K562 (cell line): ENCODE measurements around the gene GAS2L2. TPM values are rescaled to one million over a fixed set of nuclear protein-coding genes. Genes with fewer than 3 reads are reported as not detected.
A peak's percentile ranks its signal among the peaks of the same experiment; 100 is the strongest.

ENCODE experiments used
- CAMTA2 ChIP-seq: fragments of 250-450 bp; sonication (Bioruptor Pico); conservative IDR thresholded peaks from 2 replicates; pipeline ENCODE4 v1.5.1; 2022
- HDAC6 ChIP-seq: IDR thresholded peaks from 2 replicates; pipeline ENCODE4 v1.6.1; 2012; ENCODE audit warnings: low read depth, mild to moderate bottlenecking, control low read depth, inconsistent platforms, low read length, moderate library complexity
- HDGF ChIP-seq: fragments of 450-650 bp; IDR thresholded peaks from 2 replicates; pipeline ENCODE4 v1.6.1; 2016
- HLTF ChIP-seq: fragments of 450-650 bp; IDR thresholded peaks from 2 replicates; pipeline ENCODE4 v1.6.1; 2016
- HMG20B ChIP-seq: fragments of 250-450 bp; sonication (Bioruptor Pico); IDR thresholded peaks from 2 replicates; pipeline ENCODE4 v1.5.0; 2021; ENCODE audit warnings: mild to moderate bottlenecking
- HNRNPLL ChIP-seq: fragments of 200-400 bp; formaldehyde crosslinking; IDR thresholded peaks from 2 replicates; pipeline ENCODE4 v1.6.1; 2017; ENCODE audit warnings: low read length, low read depth, mild to moderate bottlenecking; ENCODE audit not compliant: poor library complexity, severe bottlenecking
- KDM1A ChIP-seq, 2 experiments: fragments of 450-650 bp; IDR thresholded peaks; 2 replicates each; pipeline ENCODE4 v1.6.1; 2016; ENCODE audit warnings: mild to moderate bottlenecking in 2 of 2
- MEIS2 ChIP-seq: fragments of 450-650 bp; IDR thresholded peaks from 2 replicates; pipeline ENCODE4 v1.6.1; 2014; ENCODE audit warnings: mild to moderate bottlenecking; ENCODE audit not compliant: partially characterized antibody
- MTF1 ChIP-seq: fragments of 250-450 bp; sonication (Bioruptor Pico); IDR thresholded peaks from 2 replicates; pipeline ENCODE4 v1.9.0; 2021; ENCODE audit warnings: moderate library complexity, mild to moderate bottlenecking, inconsistent platforms, borderline replicate concordance
- NCOA2 ChIP-seq, 2 experiments: fragments of 450-650 bp; IDR thresholded peaks; 2 replicates each; pipeline ENCODE4 v1.6.1; 2018; ENCODE audit warnings: mild to moderate bottlenecking in 2 of 2, moderate library complexity in 1 of 2; ENCODE audit not compliant: partially characterized antibody in 2 of 2
- PCBP2 ChIP-seq: fragments of 200-400 bp; formaldehyde crosslinking; IDR thresholded peaks from 2 replicates; pipeline ENCODE4 v1.6.1; 2018; ENCODE audit warnings: low read length, low read depth, mild to moderate bottlenecking, moderate library complexity; ENCODE audit not compliant: poor library complexity, severe bottlenecking
- PKNOX1 ChIP-seq: fragments of 450-650 bp; IDR thresholded peaks from 2 replicates; pipeline ENCODE4 v1.6.1; 2016
- SIN3B ChIP-seq: fragments of 450-650 bp; IDR thresholded peaks from 2 replicates; pipeline ENCODE4 v1.6.1; 2017; ENCODE audit warnings: low read depth, mild to moderate bottlenecking, moderate library complexity
- SMAD3 ChIP-seq: fragments of 450-650 bp; formaldehyde crosslinking; conservative IDR thresholded peaks from 2 replicates; pipeline ENCODE4 v1.4.0; 2020; ENCODE audit warnings: mild to moderate bottlenecking
- SMARCE1 ChIP-seq: fragments of 450-650 bp; IDR thresholded peaks from 2 replicates; pipeline ENCODE4 v1.7.1; 2016; ENCODE audit warnings: mild to moderate bottlenecking
- TFAP4 ChIP-seq: sonication (generic); formaldehyde crosslinking; IDR thresholded peaks from 2 replicates; pipeline ENCODE4 v1.8.0; 2022; ENCODE audit warnings: missing genetic modification reagents, mild to moderate bottlenecking, moderate library complexity, borderline replicate concordance
- TOE1 ChIP-seq, 2 experiments: fragments of 450-650 bp in 1 of 2; sonication (generic) in 1 of 2; formaldehyde crosslinking in 1 of 2; IDR thresholded peaks; 2 replicates each; pipeline versions ENCODE4 v1.7.1 to v1.8.0; 2016 to 2022; ENCODE audit warnings: borderline replicate concordance in 2 of 2, mild to moderate bottlenecking in 2 of 2, antibody characterized with exemption in 1 of 2, inconsistent platforms in 1 of 2, low read depth in 1 of 2, missing genetic modification reagents in 1 of 2, moderate library complexity in 1 of 2
- YBX1 ChIP-seq: fragments of 450-650 bp; IDR thresholded peaks from 2 replicates; pipeline ENCODE4 v1.7.1; 2016; ENCODE audit warnings: mild to moderate bottlenecking
- ZNF449 ChIP-seq: fragments of 250-450 bp; sonication (Bioruptor Pico); IDR thresholded peaks from 2 replicates; pipeline ENCODE4 v1.8.0; 2022; ENCODE audit warnings: moderate library complexity, mild to moderate bottlenecking, inconsistent platforms
- ZNF583 ChIP-seq: fragments of 250-450 bp; sonication (Bioruptor Pico); IDR thresholded peaks from 2 replicates; pipeline ENCODE4 v1.4.0; 2020
- polyA plus RNA-seq, 8 experiments: library from polyadenylated mRNA; depleted of rRNA in 4 of 8; stranded (reverse) in 5 of 8; unstranded in 3 of 8; fragments of >200 nt; fragmentation: Nextera tagmentation in 2 of 8; fragmentation: Illumina TruSeq in 1 of 8; extraction: Ambion mirVana in 2 of 8; extraction: Trizol in 1 of 8; gene quantifications; 2 replicates each; pipeline versions ENCODE4 v1.2.1 to v1.2.3, GENCODE V29; 2011 to 2014; ENCODE audit warnings: inconsistent platforms in 1 of 8, missing spikeins in 1 of 8
- total RNA-seq, 7 experiments: library from RNA; depleted of rRNA in 6 of 7; stranded (reverse); fragments of >200 nt in 6 of 7; fragmentation: Illumina TruSeq in 2 of 7; extraction: Trizol in 2 of 7; gene quantifications; 2 replicates each; pipeline versions ENCODE4 v1.2.1 to v1.2.3, GENCODE V29; 2011 to 2021; ENCODE audit warnings: low replicate concordance in 1 of 7
- TF ChIP-seq, protein P1 (sequence below): fragments of 250-450 bp; sonication (Bioruptor Pico); IDR thresholded peaks from 2 replicates; pipeline ENCODE4 v1.4.0; 2020; ENCODE audit warnings: mild to moderate bottlenecking, moderate library complexity, borderline replicate concordance

The GAS2L2 gene
- total and polyA plus RNA-seq, 9 of the 15 experiments (the other 6 are each of a cell fraction or from before 2014, with no cell fraction given), result not detected

DNA sequence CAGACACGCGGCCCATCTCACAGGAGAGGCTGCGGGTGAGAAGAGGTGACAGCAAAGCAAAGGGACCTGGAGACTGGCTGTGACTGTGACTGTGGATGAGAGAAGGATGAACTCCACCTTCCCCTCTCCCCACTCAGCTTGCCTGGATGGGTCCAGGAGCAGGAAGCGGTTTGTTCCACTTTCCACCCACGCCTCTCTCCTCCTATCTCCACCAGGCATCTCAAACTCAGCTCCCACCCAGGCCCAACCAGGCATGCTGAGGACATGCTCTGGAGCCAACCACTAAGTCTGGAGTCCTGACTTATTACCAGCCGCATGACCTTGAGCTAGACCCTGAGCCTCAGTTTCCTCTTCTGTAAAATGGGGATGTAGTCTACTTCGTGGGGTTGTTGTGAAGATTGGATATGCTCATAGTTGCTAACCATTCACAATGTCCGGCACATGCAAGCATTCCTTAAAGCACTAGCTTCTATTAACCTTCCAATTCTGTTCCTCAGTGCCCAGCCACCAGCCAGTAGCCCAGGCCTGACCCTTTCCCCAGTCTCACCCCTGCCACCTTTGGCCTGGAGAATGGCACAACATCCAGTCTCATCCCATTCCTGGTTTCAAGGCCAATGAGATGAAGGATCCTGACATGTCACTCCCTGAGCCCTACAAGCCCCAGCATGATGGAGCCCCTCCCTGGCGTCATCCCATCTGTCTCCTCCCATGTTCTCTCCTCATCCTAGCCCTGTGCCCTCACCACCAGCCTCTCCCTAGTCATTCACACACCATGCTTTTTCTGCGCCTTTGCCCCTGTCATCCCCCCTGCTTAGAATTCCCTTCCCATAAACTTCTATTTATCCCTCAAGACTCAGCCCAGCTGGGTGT lies 2.3 kb downstream of the GAS2L2 start (continued):
- TF ChIP-seq NCOA2 (IDR thresholded peaks at IDR 0.05; ENCODE audit: partially characterized antibody in 2 of 2) (no peak), MTF1 (CRISPR knock-in tag) (no peak), HNRNPLL (no peak), KDM1A (IDR thresholded peaks at IDR 0.05) (peak; percentile 82 to 93), YBX1 (no peak), CAMTA2 (CRISPR knock-in tag) (no peak), SMAD3 (no peak), ZNF449 (CRISPR knock-in tag) (no peak), PKNOX1 (no peak), HDGF (no peak), HLTF (no peak), TFAP4 (CRISPR knock-in tag) (no peak), HDAC6 (no peak), MEIS2 (no peak), SMARCE1 (no peak), PCBP2 (no peak), ZNF583 (CRISPR knock-in tag) (no peak), TOE1 (IDR thresholded peaks at IDR 0.05; ENCODE audit: borderline replicate concordance) (no peak), TOE1 (CRISPR knock-in tag; IDR thresholded peaks at IDR 0.05; ENCODE audit: borderline replicate concordance, low read depth) (no peak), SIN3B (no peak), HMG20B (CRISPR knock-in tag) (no peak)
- TF ChIP-seq, protein P1, sequence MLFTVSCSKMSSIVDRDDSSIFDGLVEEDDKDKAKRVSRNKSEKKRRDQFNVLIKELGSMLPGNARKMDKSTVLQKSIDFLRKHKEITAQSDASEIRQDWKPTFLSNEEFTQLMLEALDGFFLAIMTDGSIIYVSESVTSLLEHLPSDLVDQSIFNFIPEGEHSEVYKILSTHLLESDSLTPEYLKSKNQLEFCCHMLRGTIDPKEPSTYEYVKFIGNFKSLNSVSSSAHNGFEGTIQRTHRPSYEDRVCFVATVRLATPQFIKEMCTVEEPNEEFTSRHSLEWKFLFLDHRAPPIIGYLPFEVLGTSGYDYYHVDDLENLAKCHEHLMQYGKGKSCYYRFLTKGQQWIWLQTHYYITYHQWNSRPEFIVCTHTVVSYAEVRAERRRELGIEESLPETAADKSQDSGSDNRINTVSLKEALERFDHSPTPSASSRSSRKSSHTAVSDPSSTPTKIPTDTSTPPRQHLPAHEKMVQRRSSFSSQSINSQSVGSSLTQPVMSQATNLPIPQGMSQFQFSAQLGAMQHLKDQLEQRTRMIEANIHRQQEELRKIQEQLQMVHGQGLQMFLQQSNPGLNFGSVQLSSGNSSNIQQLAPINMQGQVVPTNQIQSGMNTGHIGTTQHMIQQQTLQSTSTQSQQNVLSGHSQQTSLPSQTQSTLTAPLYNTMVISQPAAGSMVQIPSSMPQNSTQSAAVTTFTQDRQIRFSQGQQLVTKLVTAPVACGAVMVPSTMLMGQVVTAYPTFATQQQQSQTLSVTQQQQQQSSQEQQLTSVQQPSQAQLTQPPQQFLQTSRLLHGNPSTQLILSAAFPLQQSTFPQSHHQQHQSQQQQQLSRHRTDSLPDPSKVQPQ (CRISPR knock-in tag), result no peak
